ENCODE measurements around the gene TPPP2. TPM values are rescaled to one million over a fixed set of nuclear protein-coding genes. Genes with fewer than 3 reads are reported as not detected.

The TPPP2 gene
- total RNA-seq: not detected in 2 replicates

GRCh38 chr14:21029917-21030316, at the start of gene TPPP2:
Gene TPPP2 (plus strand): TSS chr14:21030217. CDS start chr14:21030582, 365 bp downstream.

GRCh38 chr14:20989787-20990600, 40.0 kb upstream of the TPPP2 start, which contains the start of gene METTL17:
Gene METTL17 (plus strand): TSS chr14:20989980. CDS start chr14:20990003, 23 bp downstream.

GRCh38 chr14:20998674-20999366, 31.2 kb upstream of the TPPP2 start, which contains the start of gene SLC39A2:
Gene SLC39A2 (plus strand): TSS chr14:20999293. CDS start chr14:20999447, 154 bp downstream.

GRCh38 chr14:21024585-21025370, 5.2 kb upstream of the TPPP2 start, which contains the start of gene NDRG2:
Gene NDRG2 (minus strand): TSS chr14:21025061. CDS start chr14:21023315, 1,746 bp downstream.

GRCh38 chr14:21034707-21035106, 4.7 kb downstream of the TPPP2 start, which contains the start of gene RNASE13:
Gene RNASE13 (minus strand): TSS chr14:21034807. CDS start chr14:21034288, 519 bp downstream.

GRCh38 chr14:21041676-21042433, 11.8 kb downstream of the TPPP2 start, which contains the start of gene RNASE7:
Gene RNASE7 (plus strand): TSS chr14:21042362. CDS start chr14:21042993, 631 bp downstream.

GRCh38 chr14:21057803-21058675, 28.0 kb downstream of the TPPP2 start, which contains the start of gene RNASE8:
Gene RNASE8 (plus strand): TSS chr14:21057822. CDS start chr14:21057893, 71 bp downstream.

GRCh38 chr14:21070083-21070609, 40.1 kb downstream of the TPPP2 start, which contains the start of gene ARHGEF40:
Gene ARHGEF40 (plus strand): TSS chr14:21070304. CDS start chr14:21070397, 93 bp downstream.

Other genes with a start within 250 kb of the TPPP2 start
- not detected in 2 replicates for gene RNASE6, start 248.9 kb upstream of the TPPP2 start, total RNA-seq
- 0.43 and 0.98 TPM in 2 replicates for gene RNASE1, start 227.4 kb upstream of the TPPP2 start, total RNA-seq
- gene RNASE3, start 138.8 kb upstream of the TPPP2 start, total RNA-seq: not detected in 2 replicates
- not detected in 2 replicates for gene RNASE2, start 74.7 kb upstream of the TPPP2 start, total RNA-seq
- gene METTL17, start 40.2 kb upstream of the TPPP2 start, total RNA-seq: 16.0 and 22.2 TPM in 2 replicates
- not detected in 2 replicates for gene SLC39A2, start 30.9 kb upstream of the TPPP2 start, total RNA-seq
- 5.7 and 7.2 TPM in 2 replicates for gene NDRG2, start 5.2 kb upstream of the TPPP2 start, total RNA-seq
- gene RNASE13, start 4.6 kb downstream of the TPPP2 start, total RNA-seq: not detected in 2 replicates
- gene RNASE7, start 12.1 kb downstream of the TPPP2 start, total RNA-seq: not detected in 2 replicates
- not detected in 2 replicates for gene RNASE8, start 27.6 kb downstream of the TPPP2 start, total RNA-seq
- 7.4 and 11.6 TPM in 2 replicates for gene ARHGEF40, start 40.1 kb downstream of the TPPP2 start, total RNA-seq
- gene ZNF219, start 68.4 kb downstream of the TPPP2 start, total RNA-seq: 1.4 and 2.4 TPM in 2 replicates
- gene TMEM253, start 70.8 kb downstream of the TPPP2 start, total RNA-seq: 0.09 and 0.11 TPM in 2 replicates
- gene OR5AU1, start 125.8 kb downstream of the TPPP2 start, total RNA-seq: not detected in 2 replicates
- 669 and 675 TPM in 2 replicates for gene HNRNPC, start 239.2 kb downstream of the TPPP2 start, total RNA-seq
- 0.33 and 0.69 TPM in 2 replicates for gene RPGRIP1, start 249.9 kb downstream of the TPPP2 start, total RNA-seq

Data from dermis lymphatic vessel endothelial cell (primary cell).